Smooth muscle cell (in vitro differentiated cells): Measurements from ENCODE around the gene TBX10. TPM values are rescaled to one million over a fixed set of nuclear protein-coding genes. Genes with fewer than 3 reads are reported as not detected.

Experiments used
- DNase-seq: peaks from one replicate; lab custom pipeline; 2025; ENCODE audit not compliant: unreplicated experiment; lab: John Stamatoyannopoulos, UW
- H2AFZ ChIP-seq: fragments of 200-600 bp; sonication (generic); 2 replicates; pipeline ENCODE4 v1.6.0; 2016; ENCODE audit warnings: antibody characterized with exemption, low read depth, mild to moderate bottlenecking
- H3F3A ChIP-seq: fragments of 200-600 bp; sonication (generic); 2 replicates; pipeline ENCODE4 v1.6.0; 2017; ENCODE audit warnings: antibody characterized with exemption, low read depth
- H3K27ac ChIP-seq: fragments of 200-600 bp; sonication (generic); 2 replicates; pipeline ENCODE4 v1.5.1; 2016; ENCODE audit warnings: low read depth, mild to moderate bottlenecking
- H3K27me3 ChIP-seq: fragments of 200-600 bp; sonication (generic); 2 replicates; pipeline ENCODE4 v1.6.1; 2016; ENCODE audit warnings: low read depth, mild to moderate bottlenecking
- H3K36me3 ChIP-seq: fragments of 200-600 bp; sonication (generic); 2 replicates; pipeline ENCODE4 v1.5.1; 2016; ENCODE audit warnings: low read depth
- H3K4me1 ChIP-seq: fragments of 200-600 bp; sonication (generic); 2 replicates; pipeline ENCODE4 v1.5.1; 2016; ENCODE audit warnings: low read depth
- H3K4me2 ChIP-seq: fragments of 200-600 bp; sonication (generic); 2 replicates; pipeline ENCODE4 v1.6.0; 2016; ENCODE audit warnings: mild to moderate bottlenecking
- H3K4me3 ChIP-seq: fragments of 200-600 bp; sonication (generic); 2 replicates; pipeline ENCODE4 v1.5.1; 2016; ENCODE audit warnings: mild to moderate bottlenecking
- H3K79me2 ChIP-seq: fragments of 200-600 bp; sonication (generic); 2 replicates; pipeline ENCODE4 v1.6.0; 2016; ENCODE audit warnings: low read depth, mild to moderate bottlenecking
- H3K9ac ChIP-seq: fragments of 200-600 bp; sonication (generic); 2 replicates; pipeline ENCODE4 v1.6.0; 2016; ENCODE audit warnings: low read depth
- H3K9me3 ChIP-seq: fragments of 200-600 bp; sonication (generic); replicated peaks from 2 replicates; pipeline ENCODE4 v1.5.1; 2016; ENCODE audit warnings: low read depth
- H4K20me1 ChIP-seq: fragments of 200-600 bp; sonication (generic); 2 replicates; pipeline ENCODE4 v1.6.0; 2016; ENCODE audit warnings: low read depth
- CTCF ChIP-seq: fragments of 200-600 bp; sonication (generic); IDR thresholded peaks from 2 replicates; pipeline ENCODE4 v1.5.1; 2017; ENCODE audit warnings: borderline replicate concordance, mild to moderate bottlenecking, antibody characterized with exemption; ENCODE audit not compliant: insufficient read depth, poor library complexity, severe bottlenecking
- WGBS: methylation state at CpG from one replicate; pipeline ENCODE4 v1.1.7; 2016; ENCODE audit warnings: low lambda C conversion rate; 5-methylcytosine and 5-hydroxymethylcytosine counted together
- polyA plus RNA-seq: library from polyadenylated mRNA; unstranded; fragments of >200 nt; fragmentation: Nextera tagmentation; extraction: Ambion mirVana; gene quantifications from 2 replicates; pipeline ENCODE4 v1.2.1, GENCODE V29; 2016
- small RNA-seq: library from RNA; depleted of rRNA; stranded (forward); fragments of <200 nt; gene quantifications from one replicate; pipeline ENCODE3, GENCODE V24; 2014
- total RNA-seq: library from RNA; depleted of rRNA; stranded (reverse); fragments of >200 nt; gene quantifications from 2 replicates; pipeline ENCODE4 v1.2.3, GENCODE V29; 2014

The TBX10 gene
- total and polyA plus RNA-seq, 2 experiments from 2014 or later: not detected

GRCh38 chr11:67582011-67582410 lies 57.6 kb downstream of the TBX10 start:
- peaks cover 17% of the 10 kb centered on the region for H3K4me1 ChIP-seq
- no peaks in the 10 kb centered on the region for H3K36me3 ChIP-seq
- H3K27me3 ChIP-seq: no peaks in the 10 kb centered on the region
- H3K4me2 ChIP-seq: no peak overlapping the region
- no peak for DNase-seq
- H3F3A ChIP-seq: peaks cover 12% of the 10 kb centered on the region
- H4K20me1 ChIP-seq: peaks cover 28% of the 10 kb centered on the region
- H3K79me2 ChIP-seq: peaks cover 20% of the 10 kb centered on the region
- no peak overlapping the region for H3K27ac ChIP-seq
- TF ChIP-seq CTCF: no peak
- H3K4me3 ChIP-seq: no peak overlapping the region
- H3K9me3 ChIP-seq: no peaks in the 10 kb centered on the region
- H2AFZ ChIP-seq: no peak overlapping the region
- 79% methylated on average over 4 of the region's 4 CpGs for WGBS
- no peak overlapping the region for H3K9ac ChIP-seq

- no peak overlapping the region for H3K4me2 ChIP-seq
- WGBS: 28% methylated on average over 11 of the region's 11 CpGs
Measured at GRCh38 chr11:67581469-67581868, 58.1 kb downstream of the TBX10 start.

More at GRCh38 chr11:67581469-67581868, 58.1 kb downstream of the TBX10 start:
- H3K27ac ChIP-seq: no peak overlapping the region
- no peak overlapping the region for H3K4me3 ChIP-seq
- TF ChIP-seq CTCF: no peak
- H3K27me3 ChIP-seq: no peaks in the 10 kb centered on the region
- no peak overlapping the region for H3K9ac ChIP-seq
- peaks cover 17% of the 10 kb centered on the region for H3K4me1 ChIP-seq
- no peak for DNase-seq
- H3K79me2 ChIP-seq: peaks cover 20% of the 10 kb centered on the region
- H2AFZ ChIP-seq: no peak overlapping the region
- H3F3A ChIP-seq: peaks cover 12% of the 10 kb centered on the region
- H3K36me3 ChIP-seq: no peaks in the 10 kb centered on the region
- H3K9me3 ChIP-seq: no peaks in the 10 kb centered on the region
- peaks cover 23% of the 10 kb centered on the region for H4K20me1 ChIP-seq

Small RNA genes within 50 kb of the gene (small RNA-seq; reads per million reads assigned to genes)
- gene AP003385.3 (not detected), gene RPL37P2 (3.7 reads per million, percentile 57 among the genes with 10 or more reads in this experiment)

Other genes starting within 250 kb of the TBX10 start
- gene RAD9A, start 247.8 kb downstream of the TBX10 start, total RNA-seq: 17.3 and 19.5 TPM in 2 replicates
- 20.3 and 21.4 TPM in 2 replicates for gene RAD9A, start 247.8 kb downstream of the TBX10 start, polyA plus RNA-seq
- gene PPP1CA, start 237.9 kb downstream of the TBX10 start, total RNA-seq: 99.3 and 123 TPM in 2 replicates
- gene PPP1CA, start 237.9 kb downstream of the TBX10 start, polyA plus RNA-seq: 210 and 220 TPM in 2 replicates
- gene TBC1D10C, start 235.7 kb downstream of the TBX10 start, total RNA-seq: not detected in 2 replicates
- 0.32 TPM in 1 of 2 replicates, not detected in the other for gene TBC1D10C, start 235.7 kb downstream of the TBX10 start, polyA plus RNA-seq
- 0.36 and 0.85 TPM in 2 replicates for gene CARNS1, start 224.1 kb downstream of the TBX10 start, total RNA-seq
- 1.7 and 3.6 TPM in 2 replicates for gene CARNS1, start 224.1 kb downstream of the TBX10 start, polyA plus RNA-seq
- 66.5 and 86.9 TPM in 2 replicates for gene RPS6KB2, start 211.3 kb downstream of the TBX10 start, total RNA-seq
- 102 and 107 TPM in 2 replicates for gene RPS6KB2, start 211.3 kb downstream of the TBX10 start, polyA plus RNA-seq
- 2.5 TPM in 1 of 2 replicates, not detected in the other for gene PTPRCAP, start 202.1 kb downstream of the TBX10 start, total RNA-seq
- 1.1 TPM in 2 replicates for gene PTPRCAP, start 202.1 kb downstream of the TBX10 start, polyA plus RNA-seq
- gene CORO1B, start 196.3 kb downstream of the TBX10 start, total RNA-seq: 38.9 and 43.8 TPM in 2 replicates
- gene CORO1B, start 196.3 kb downstream of the TBX10 start, polyA plus RNA-seq: 84.6 and 85.8 TPM in 2 replicates
- not detected in 2 replicates for gene GPR152, start 187.0 kb downstream of the TBX10 start, total RNA-seq
- 0.27 and 0.71 TPM in 2 replicates for gene GPR152, start 187.0 kb downstream of the TBX10 start, polyA plus RNA-seq
- gene CABP4, start 184.4 kb downstream of the TBX10 start, total RNA-seq: not detected in 2 replicates
- gene CABP4, start 184.4 kb downstream of the TBX10 start, polyA plus RNA-seq: 2.1 TPM in 1 of 2 replicates, not detected in the other
- gene TMEM134, start 170.5 kb downstream of the TBX10 start, total RNA-seq: 88.3 and 135 TPM in 2 replicates
- gene TMEM134, start 170.5 kb downstream of the TBX10 start, polyA plus RNA-seq: 114 and 149 TPM in 2 replicates
- gene AIP, start 156.7 kb downstream of the TBX10 start, total RNA-seq: 35.3 and 36.8 TPM in 2 replicates
- 57.8 and 61.5 TPM in 2 replicates for gene AIP, start 156.7 kb downstream of the TBX10 start, polyA plus RNA-seq
- 27.6 and 28.9 TPM in 2 replicates for gene PITPNM1, start 134.4 kb downstream of the TBX10 start, total RNA-seq
- 35.0 and 48.2 TPM in 2 replicates for gene PITPNM1, start 134.4 kb downstream of the TBX10 start, polyA plus RNA-seq
- 27.0 and 34.0 TPM in 2 replicates for gene CDK2AP2, start 131.6 kb downstream of the TBX10 start, total RNA-seq
- 94.2 and 101 TPM in 2 replicates for gene CDK2AP2, start 131.6 kb downstream of the TBX10 start, polyA plus RNA-seq
- not detected in 2 replicates for gene CABP2, start 116.3 kb downstream of the TBX10 start, total RNA-seq
- not detected in 2 replicates for gene CABP2, start 116.3 kb downstream of the TBX10 start, polyA plus RNA-seq
- gene GSTP1, start 56.0 kb downstream of the TBX10 start, total RNA-seq: 739 and 874 TPM in 2 replicates
- gene GSTP1, start 56.0 kb downstream of the TBX10 start, polyA plus RNA-seq: 1,489 and 1,525 TPM in 2 replicates
- gene NDUFV1, start 32.8 kb downstream of the TBX10 start, total RNA-seq: 110 and 111 TPM in 2 replicates
- gene NDUFV1, start 32.8 kb downstream of the TBX10 start, polyA plus RNA-seq: 201 and 207 TPM in 2 replicates
- gene NUDT8, start 9.8 kb downstream of the TBX10 start, total RNA-seq: 0.67 and 9.2 TPM in 2 replicates
- gene NUDT8, start 9.8 kb downstream of the TBX10 start, polyA plus RNA-seq: 15.6 and 17.6 TPM in 2 replicates
- gene ACY3, start 11.0 kb upstream of the TBX10 start, total RNA-seq: not detected in 2 replicates
- gene ACY3, start 11.0 kb upstream of the TBX10 start, polyA plus RNA-seq: not detected in 2 replicates
- 2.6 and 5.0 TPM in 2 replicates for gene ALDH3B2, start 34.9 kb upstream of the TBX10 start, total RNA-seq
- 0.77 and 3.1 TPM in 2 replicates for gene ALDH3B2, start 34.9 kb upstream of the TBX10 start, polyA plus RNA-seq